H9 (cell line): ENCODE measurements around the gene CCR8. TPM values are rescaled to one million over a fixed set of nuclear protein-coding genes. Genes with fewer than 3 reads are reported as not detected.

Source experiments
- DNase-seq: peaks from one replicate; pipeline ENCODE4 v3.0.0-alpha.2; 2017
- H2AFZ ChIP-seq: one replicate; pipeline ENCODE4 v1.6.1; 2013; ENCODE audit warnings: mild to moderate bottlenecking, low read length, control low read depth, moderate library complexity
- H2AK5ac ChIP-seq: 2 replicates; pipeline ENCODE4 v1.6.1; 2013; ENCODE audit warnings: low read length, control low read depth, mixed read lengths; ENCODE audit not compliant: insufficient read length
- H2BK120ac ChIP-seq: one replicate; pipeline ENCODE4 v1.6.1; 2013; ENCODE audit warnings: low read depth, mild to moderate bottlenecking, low read length, control low read depth, inconsistent platforms; ENCODE audit not compliant: poor library complexity, severe bottlenecking
- H2BK12ac ChIP-seq: 2 replicates; pipeline ENCODE4 v1.6.1; 2013; ENCODE audit warnings: low read length, control low read depth, mixed read lengths, low read depth; ENCODE audit not compliant: insufficient read length
- H2BK15ac ChIP-seq: 2 replicates; pipeline ENCODE4 v1.6.1; 2013; ENCODE audit warnings: low read depth, low read length, control low read depth
- H2BK20ac ChIP-seq: one replicate; pipeline ENCODE4 v1.6.1; 2013; ENCODE audit warnings: low read depth, mild to moderate bottlenecking, low read length, control low read depth, inconsistent platforms; ENCODE audit not compliant: poor library complexity, severe bottlenecking
- H2BK5ac ChIP-seq: 2 replicates; pipeline ENCODE4 v1.6.1; 2013; ENCODE audit warnings: low read length, control low read depth, mixed read lengths; ENCODE audit not compliant: insufficient read length
- H3K14ac ChIP-seq: 2 replicates; pipeline ENCODE4 v1.6.1; 2013; ENCODE audit warnings: low read length, control low read depth; ENCODE audit not compliant: insufficient read depth
- H3K18ac ChIP-seq: 2 replicates; pipeline ENCODE4 v1.6.1; 2013; ENCODE audit warnings: low read depth, mild to moderate bottlenecking, mixed read lengths, low read length, control low read depth; ENCODE audit not compliant: insufficient read length
- H3K23ac ChIP-seq: 2 replicates; pipeline ENCODE4 v1.6.1; 2013; ENCODE audit warnings: low read length, control low read depth, mixed read lengths, low read depth; ENCODE audit not compliant: insufficient read length
- H3K23me2 ChIP-seq: 2 replicates; pipeline ENCODE4 v1.6.1; 2013; ENCODE audit warnings: low read depth, mild to moderate bottlenecking, mixed read lengths, low read length, control low read depth; ENCODE audit not compliant: insufficient read length, poor library complexity, severe bottlenecking
- H3K27ac ChIP-seq: 2 replicates; pipeline ENCODE4 v1.5.1; 2013; ENCODE audit warnings: low read length, control low read depth, mixed read lengths, low read depth; ENCODE audit not compliant: insufficient read length
- H3K27me3 ChIP-seq: 2 replicates; pipeline ENCODE4 v1.6.1; 2013; ENCODE audit warnings: low read length, control low read depth, inconsistent platforms; ENCODE audit not compliant: insufficient read depth
- H3K4ac ChIP-seq: 2 replicates; pipeline ENCODE4 v1.6.1; 2013; ENCODE audit warnings: low read depth, mild to moderate bottlenecking, control low read depth, inconsistent platforms, low read length, moderate library complexity
- H3K4me1 ChIP-seq: 2 replicates; pipeline ENCODE4 v1.6.1; 2013; ENCODE audit warnings: low read length, control low read depth, inconsistent platforms; ENCODE audit not compliant: insufficient read depth
- H3K4me2 ChIP-seq: 2 replicates; pipeline ENCODE4 v1.6.1; 2013; ENCODE audit warnings: low read length, control low read depth, mixed read lengths; ENCODE audit not compliant: insufficient read length, insufficient read depth
- H3K56ac ChIP-seq: 2 replicates; pipeline ENCODE4 v1.6.1; 2013; ENCODE audit warnings: low read depth, mild to moderate bottlenecking, mixed read lengths, low read length, control low read depth; ENCODE audit not compliant: insufficient read length
- H3K79me1 ChIP-seq: 2 replicates; pipeline ENCODE4 v1.6.1; 2013; ENCODE audit warnings: low read depth, mild to moderate bottlenecking, moderate library complexity, low read length, control low read depth, inconsistent platforms; ENCODE audit not compliant: insufficient read depth, poor library complexity, severe bottlenecking
- H3K79me2 ChIP-seq: 2 replicates; pipeline ENCODE4 v1.6.1; 2013; ENCODE audit warnings: low read length, control low read depth, inconsistent platforms; ENCODE audit not compliant: insufficient read depth
- H3K9ac ChIP-seq: 2 replicates; pipeline ENCODE4 v1.6.1; 2013; ENCODE audit warnings: low read length, control low read depth, mixed read lengths; ENCODE audit not compliant: insufficient read length; ENCODE audit errors: extremely low read depth
- H3K9me3 ChIP-seq: one replicate; pipeline ENCODE4 v1.6.1; 2013; ENCODE audit warnings: low read depth, low read length, inconsistent platforms; ENCODE audit not compliant: control insufficient read depth
- H3T11ph ChIP-seq: one replicate; pipeline ENCODE4 v1.6.1; 2013; ENCODE audit warnings: mild to moderate bottlenecking, low read length, control low read depth, inconsistent platforms
- H4K20me1 ChIP-seq: one replicate; pipeline ENCODE4 v1.6.1; 2013; ENCODE audit not compliant: control insufficient read depth, insufficient read length, insufficient read depth
- H4K5ac ChIP-seq: 2 replicates; pipeline ENCODE4 v1.6.1; 2013; ENCODE audit warnings: low read depth, mild to moderate bottlenecking, mixed read lengths, low read length, control low read depth; ENCODE audit not compliant: insufficient read length
- H4K8ac ChIP-seq: replicated peaks from 2 replicates; pipeline ENCODE4 v1.6.1; 2013; ENCODE audit warnings: low read length, control low read depth, mixed read lengths, low read depth; ENCODE audit not compliant: insufficient read length
- H4K91ac ChIP-seq: 2 replicates; pipeline ENCODE4 v1.6.1; 2013; ENCODE audit warnings: low read depth, mild to moderate bottlenecking, moderate library complexity, mixed read lengths, low read length, control low read depth; ENCODE audit not compliant: insufficient read length
- H3K27ac Mint-ChIP-seq, 3 experiments: 2 replicates in 2 of 3; 3 replicates in 1 of 3; pipeline ENCODE4 v1.8.0; 2020 to 2021; ENCODE audit warnings: mixed read lengths in 3 of 3, mild to moderate bottlenecking in 1 of 3, moderate library complexity in 1 of 3
- H3K27me3 Mint-ChIP-seq: 2 replicates; pipeline ENCODE4 v1.8.0; 2021; ENCODE audit warnings: low read depth, mild to moderate bottlenecking, moderate library complexity, mixed read lengths
- H3K36me3 Mint-ChIP-seq, 3 experiments: 2 replicates in 2 of 3; 3 replicates in 1 of 3; pipeline ENCODE4 v1.8.0; 2020 to 2021; ENCODE audit warnings: low read depth in 3 of 3, mixed read lengths in 3 of 3; ENCODE audit not compliant: insufficient read depth in 1 of 3
- H3K4me1 Mint-ChIP-seq, 2 experiments: 2 replicates each; pipeline ENCODE4 v1.8.0; 2020; ENCODE audit warnings: mixed read lengths in 2 of 2
- H3K4me3 Mint-ChIP-seq, 2 experiments: 2 replicates in 1 of 2; 3 replicates in 1 of 2; pipeline ENCODE4 v1.8.0; 2020 to 2021; ENCODE audit warnings: mild to moderate bottlenecking in 2 of 2, mixed read lengths in 2 of 2, moderate library complexity in 1 of 2
- H3K9me3 Mint-ChIP-seq, 2 experiments: 2 replicates in 1 of 2; 3 replicates in 1 of 2; pipeline ENCODE4 v1.8.0; 2020; ENCODE audit warnings: mild to moderate bottlenecking in 2 of 2, mixed read lengths in 2 of 2, moderate library complexity in 1 of 2
- WGBS: extraction: QIAGEN DNeasy Blood & Tissue Kit; methylation state at CpG from one replicate; pipeline ENCODE4 v1.1.7; 2013; ENCODE audit warnings: missing lambda C conversion rate, low lambda C conversion rate, mixed read lengths; ENCODE audit not compliant: insufficient read length; ENCODE audit errors: extremely low coverage; 5-methylcytosine and 5-hydroxymethylcytosine counted together
- total RNA-seq: library from RNA; stranded (reverse); gene quantifications from 2 replicates; pipeline ENCODE4 v1.2.1, GENCODE V29; 2021
- TF ChIP-seq, protein P1 (sequence below): fragments of 200-600 bp; sonication (generic); conservative IDR thresholded peaks from 3 replicates; pipeline ENCODE4 v1.8.0; 2021; ENCODE audit warnings: antibody characterized with exemption, mild to moderate bottlenecking

Gene CCR8
- total RNA-seq, 1 experiment from 2014 or later = 0.31 TPM

DNA sequence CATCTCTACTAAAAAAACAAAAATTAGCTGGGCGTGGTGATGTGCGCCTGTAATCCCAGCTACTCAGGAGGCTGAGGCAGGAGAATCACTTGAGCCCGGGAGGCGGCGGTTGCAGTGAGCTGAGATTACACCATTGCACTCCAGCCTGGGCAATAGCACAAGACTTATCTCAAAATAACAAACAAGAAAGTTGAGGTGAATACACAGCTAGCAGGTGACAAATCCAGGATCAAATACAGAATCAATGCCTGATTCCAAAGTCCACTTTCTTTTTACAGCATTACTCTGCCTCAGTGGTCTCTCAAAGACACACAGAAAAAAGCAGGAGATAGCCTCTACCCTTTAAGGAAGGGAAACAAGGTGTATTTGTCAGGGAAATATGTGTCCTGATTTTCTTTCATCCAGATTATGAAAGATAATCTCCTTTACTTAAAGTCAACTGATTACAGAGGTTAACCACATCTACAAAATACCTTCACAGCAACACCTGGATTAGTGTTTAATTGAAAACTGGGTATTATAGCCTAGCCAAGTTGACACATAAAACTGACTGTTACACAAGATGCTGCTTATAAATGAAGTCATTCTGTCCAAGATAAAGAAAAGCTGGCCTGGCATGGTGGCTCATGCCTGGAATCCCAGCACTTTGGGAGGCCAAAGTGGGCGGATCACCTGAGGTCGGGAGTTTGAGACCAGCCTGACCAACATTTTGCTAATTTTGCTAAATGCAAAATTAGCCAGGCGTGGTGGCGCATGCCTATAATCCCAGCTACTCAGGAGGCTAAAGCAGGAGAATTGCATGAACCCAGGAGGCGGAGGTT is 49.7 kb downstream of the CCR8 start:
- Histone ChIP-seq H3K23me2 (peaks cover 2% of the 10 kb centered on the region), H3K79me2 (no peaks in the 10 kb centered on the region), H3K4me1 (peaks cover 8% of the 10 kb centered on the region), H2BK120ac (no peak overlapping the region), H3K27me3 (no peaks in the 10 kb centered on the region), H3K23ac (no peak overlapping the region), H2AFZ (no peak overlapping the region), H2AK5ac (no peak overlapping the region), H3K9ac (no peak overlapping the region), H2BK5ac (no peak overlapping the region), H4K20me1 (no peaks in the 10 kb centered on the region), H3K4me2 (no peak overlapping the region), H3K27ac (no peak overlapping the region), H3K9me3 (no peaks in the 10 kb centered on the region), H2BK15ac (no peak overlapping the region), H4K91ac (no peak overlapping the region), H4K8ac (no peak overlapping the region), H3T11ph (no peak overlapping the region), H3K4ac (no peak overlapping the region), H2BK12ac (no peak overlapping the region), H3K14ac (no peak overlapping the region), H3K18ac (no peak overlapping the region), H4K5ac (no peak overlapping the region), H2BK20ac (no peak overlapping the region), H3K79me1 (no peaks in the 10 kb centered on the region), H3K56ac (no peak overlapping the region)
- Mint-ChIP-seq H3K9me3 (no peaks in the 10 kb centered on the region), H3K36me3 (peaks cover 0 to 4% (median 0%) of the 10 kb centered on the region in 3 experiments; a peak in 1 of 7 replicates), H3K27me3 (peaks cover 2% of the 10 kb centered on the region; the same call in 1 of the 2 replicates), H3K4me3 (no peak overlapping the region), H3K4me1 (peaks cover 32 to 34% of the 10 kb centered on the region in 2 experiments), H3K27ac (no peak overlapping the region)
- TF ChIP-seq, protein P1, sequence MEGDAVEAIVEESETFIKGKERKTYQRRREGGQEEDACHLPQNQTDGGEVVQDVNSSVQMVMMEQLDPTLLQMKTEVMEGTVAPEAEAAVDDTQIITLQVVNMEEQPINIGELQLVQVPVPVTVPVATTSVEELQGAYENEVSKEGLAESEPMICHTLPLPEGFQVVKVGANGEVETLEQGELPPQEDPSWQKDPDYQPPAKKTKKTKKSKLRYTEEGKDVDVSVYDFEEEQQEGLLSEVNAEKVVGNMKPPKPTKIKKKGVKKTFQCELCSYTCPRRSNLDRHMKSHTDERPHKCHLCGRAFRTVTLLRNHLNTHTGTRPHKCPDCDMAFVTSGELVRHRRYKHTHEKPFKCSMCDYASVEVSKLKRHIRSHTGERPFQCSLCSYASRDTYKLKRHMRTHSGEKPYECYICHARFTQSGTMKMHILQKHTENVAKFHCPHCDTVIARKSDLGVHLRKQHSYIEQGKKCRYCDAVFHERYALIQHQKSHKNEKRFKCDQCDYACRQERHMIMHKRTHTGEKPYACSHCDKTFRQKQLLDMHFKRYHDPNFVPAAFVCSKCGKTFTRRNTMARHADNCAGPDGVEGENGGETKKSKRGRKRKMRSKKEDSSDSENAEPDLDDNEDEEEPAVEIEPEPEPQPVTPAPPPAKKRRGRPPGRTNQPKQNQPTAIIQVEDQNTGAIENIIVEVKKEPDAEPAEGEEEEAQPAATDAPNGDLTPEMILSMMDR = no peak
- DNase-seq = no peak
- no CpG with 5 or more reads among the region's 10 CpGs for WGBS
